ENCODE results near the gene TRIM62.

DNA sequence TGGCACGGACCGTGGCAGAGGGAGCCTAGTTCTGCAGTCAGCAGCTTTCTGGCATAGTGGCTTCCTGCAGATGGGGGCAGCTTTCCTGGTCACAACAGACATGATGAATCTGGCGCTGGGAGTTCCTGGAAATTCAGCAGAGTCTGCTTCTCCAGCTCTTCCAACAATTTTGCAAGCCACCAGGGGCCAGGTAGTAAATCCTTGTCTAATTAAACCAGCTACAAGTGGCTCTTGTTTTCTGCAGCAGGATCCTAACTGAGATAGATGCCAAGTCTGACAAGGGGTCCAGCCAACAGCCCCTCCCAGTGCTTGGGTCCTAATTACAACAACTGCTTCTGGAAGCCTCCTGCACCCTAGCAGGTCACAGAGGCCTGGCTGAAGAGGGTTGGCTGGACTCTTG, 35.8 kb downstream of the TRIM62 start:
- TF ChIP-seq, protein P1, sequence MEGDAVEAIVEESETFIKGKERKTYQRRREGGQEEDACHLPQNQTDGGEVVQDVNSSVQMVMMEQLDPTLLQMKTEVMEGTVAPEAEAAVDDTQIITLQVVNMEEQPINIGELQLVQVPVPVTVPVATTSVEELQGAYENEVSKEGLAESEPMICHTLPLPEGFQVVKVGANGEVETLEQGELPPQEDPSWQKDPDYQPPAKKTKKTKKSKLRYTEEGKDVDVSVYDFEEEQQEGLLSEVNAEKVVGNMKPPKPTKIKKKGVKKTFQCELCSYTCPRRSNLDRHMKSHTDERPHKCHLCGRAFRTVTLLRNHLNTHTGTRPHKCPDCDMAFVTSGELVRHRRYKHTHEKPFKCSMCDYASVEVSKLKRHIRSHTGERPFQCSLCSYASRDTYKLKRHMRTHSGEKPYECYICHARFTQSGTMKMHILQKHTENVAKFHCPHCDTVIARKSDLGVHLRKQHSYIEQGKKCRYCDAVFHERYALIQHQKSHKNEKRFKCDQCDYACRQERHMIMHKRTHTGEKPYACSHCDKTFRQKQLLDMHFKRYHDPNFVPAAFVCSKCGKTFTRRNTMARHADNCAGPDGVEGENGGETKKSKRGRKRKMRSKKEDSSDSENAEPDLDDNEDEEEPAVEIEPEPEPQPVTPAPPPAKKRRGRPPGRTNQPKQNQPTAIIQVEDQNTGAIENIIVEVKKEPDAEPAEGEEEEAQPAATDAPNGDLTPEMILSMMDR (conservative IDR thresholded peaks at IDR 0.05; ENCODE audit: low read length), result no peak
- no peak for TF ChIP-seq EZH2phosphoT487 (IDR thresholded peaks at IDR 0.05; ENCODE audit: borderline replicate concordance, low read depth, low read length)
